Amniotic epithelial cell (primary cell): ENCODE measurements around the gene NCOA7.
"Not testable (repeated sequence)": the region's sequence is repeated elsewhere in the genome, so short reads cannot be mapped to it uniquely, and the experiment has no call there.

Experiments
- DNase-seq: peaks from one replicate; pipeline ENCODE4 v3.0.0-alpha.2; 2010; ENCODE audit warnings: low read depth

The NCOA7 gene

DNA sequence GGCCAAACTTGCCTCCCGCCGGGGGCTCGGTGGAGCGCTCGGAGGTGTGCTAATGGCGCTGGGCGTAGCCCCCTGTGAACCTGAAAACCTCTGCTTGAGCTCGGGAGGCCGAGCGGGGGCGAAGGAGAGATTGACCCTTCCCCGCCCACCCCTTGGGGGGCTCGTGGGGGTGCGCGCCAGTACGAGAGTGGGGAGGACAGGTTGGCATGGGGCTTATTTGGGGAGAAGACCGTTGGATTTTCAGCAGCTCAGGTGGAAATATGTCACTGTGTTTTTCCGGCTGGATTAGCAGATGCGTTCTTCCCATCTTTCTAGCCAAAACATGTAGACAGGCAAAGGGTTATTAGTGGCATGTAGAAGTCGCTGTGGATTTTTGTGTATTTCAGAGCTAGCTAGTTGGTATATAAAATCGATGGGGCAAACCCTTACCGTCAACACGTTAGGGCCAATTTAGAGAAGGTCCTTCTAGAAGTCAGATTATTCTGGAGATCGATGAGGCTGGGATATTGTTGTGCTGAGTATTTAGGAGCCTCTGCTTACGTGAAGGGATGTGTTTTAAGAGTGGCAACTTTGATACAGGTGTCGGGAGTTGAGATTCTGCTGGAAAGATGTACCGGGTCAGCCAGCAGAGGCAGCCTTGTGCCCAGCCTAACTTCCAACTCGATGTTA, 525 bp downstream of the NCOA7 start:
- DNase-seq: peak; percentile 60

DNA sequence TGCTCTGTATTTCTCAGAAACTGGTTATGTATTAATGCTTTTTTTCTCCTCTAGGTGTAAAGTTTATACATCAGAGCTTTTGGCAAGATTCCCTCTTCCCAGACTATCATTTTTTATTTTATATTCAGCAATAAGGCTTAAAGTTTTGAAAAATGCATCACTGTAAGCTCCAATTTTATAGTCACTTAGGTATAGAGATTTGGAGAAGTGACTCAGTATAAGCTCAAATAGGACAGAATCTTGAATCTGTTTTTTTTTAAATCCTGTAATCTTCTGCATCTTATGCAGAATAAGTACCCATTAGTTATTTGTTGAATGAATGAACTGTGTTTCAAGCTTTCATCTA, 1.0 kb downstream of the NCOA7 start:
- no peak for DNase-seq

DNA sequence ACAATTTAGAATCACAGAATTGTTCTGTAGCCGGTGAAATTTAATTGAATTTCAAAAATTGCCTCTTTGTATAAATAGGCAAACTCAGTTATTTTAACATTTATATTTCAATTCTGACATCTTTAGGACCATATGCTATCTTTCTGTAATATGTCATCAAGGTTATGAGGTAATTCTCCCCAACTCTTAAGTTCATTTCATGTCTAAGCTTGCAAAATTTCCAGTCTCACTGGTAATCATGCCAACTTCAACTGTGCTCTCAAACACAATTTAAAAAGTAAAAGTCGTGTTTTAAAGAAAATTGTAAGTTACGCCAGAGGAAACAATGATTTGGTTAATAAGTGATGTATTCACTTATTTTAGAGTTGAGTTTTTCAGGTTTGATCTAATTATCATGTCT, 1.4 kb downstream of the NCOA7 start:
- DNase-seq: peak; percentile 48

DNA sequence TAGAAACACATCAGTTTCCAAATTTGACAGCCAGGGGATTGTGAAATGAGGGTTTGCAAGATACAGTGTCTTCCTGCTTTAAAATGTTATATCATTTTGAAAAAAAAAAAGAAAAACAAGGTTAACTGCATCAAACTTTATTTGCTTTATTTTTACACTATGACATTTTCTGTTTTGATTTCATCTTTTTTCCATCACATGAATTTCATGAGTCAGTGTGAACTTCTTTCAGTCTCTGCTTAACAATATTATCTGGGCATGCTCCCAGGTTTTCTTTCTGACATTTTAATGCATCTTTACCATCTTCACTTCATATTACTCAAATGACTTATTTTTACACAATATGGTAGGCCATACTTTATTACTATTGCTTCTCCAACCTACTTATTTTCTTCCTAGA, 1.9 kb downstream of the NCOA7 start:
- peak; percentile 75 for DNase-seq

GRCh38 chr6:125793280-125793679, 2.5 kb downstream of the NCOA7 start:
- DNase-seq: no peak

DNA sequence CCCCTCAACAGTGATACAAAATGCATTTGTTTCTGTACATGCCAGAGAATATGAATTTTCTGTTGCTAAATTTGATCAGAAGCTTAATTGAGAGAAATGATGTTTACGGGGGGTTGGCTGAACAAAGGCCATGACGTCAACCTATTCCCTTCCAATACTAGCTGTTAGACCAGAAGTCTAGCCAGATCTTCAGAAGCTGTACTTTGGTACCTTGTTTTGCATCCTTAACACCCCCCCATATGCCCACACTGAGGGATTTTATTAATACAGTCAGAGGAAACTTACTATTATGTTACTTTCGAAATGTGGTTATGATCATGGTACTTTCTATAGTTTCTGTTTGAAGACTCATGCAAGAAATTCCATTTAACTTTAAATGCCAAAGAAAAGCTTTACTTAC, 3.1 kb downstream of the NCOA7 start:
- DNase-seq: no peak

GRCh38 chr6:125794342-125795137, 3.8 kb downstream of the NCOA7 start:
- peak; percentile 33 for DNase-seq

DNA sequence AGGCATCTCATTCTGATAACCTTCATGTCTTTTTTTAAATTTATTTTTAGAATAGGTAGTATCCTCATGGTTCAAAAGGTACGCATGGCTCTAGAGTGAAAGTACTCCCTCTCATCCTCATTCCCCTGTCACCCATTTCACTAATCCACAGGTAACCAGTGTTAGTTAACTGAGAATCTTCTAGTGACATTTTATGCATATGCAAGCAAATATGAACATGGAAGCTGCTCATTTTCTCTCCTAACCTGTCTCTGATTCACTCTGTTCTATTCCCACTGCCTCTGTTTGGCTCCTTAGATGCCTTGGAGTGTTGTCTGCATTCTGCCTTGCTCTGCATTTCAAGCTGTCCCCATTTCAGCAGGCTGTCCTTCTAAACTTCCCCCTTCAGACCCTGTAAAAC, 4.5 kb downstream of the NCOA7 start:
- no peak for DNase-seq

- no peak for DNase-seq
Observed at GRCh38 chr6:125797120-125797885, 6.5 kb downstream of the NCOA7 start.

GRCh38 chr6:125797886-125798444, 7.2 kb downstream of the NCOA7 start:
- no peak for DNase-seq

GRCh38 chr6:125798734-125799508, 8.2 kb downstream of the NCOA7 start:
- no peak for DNase-seq

DNA sequence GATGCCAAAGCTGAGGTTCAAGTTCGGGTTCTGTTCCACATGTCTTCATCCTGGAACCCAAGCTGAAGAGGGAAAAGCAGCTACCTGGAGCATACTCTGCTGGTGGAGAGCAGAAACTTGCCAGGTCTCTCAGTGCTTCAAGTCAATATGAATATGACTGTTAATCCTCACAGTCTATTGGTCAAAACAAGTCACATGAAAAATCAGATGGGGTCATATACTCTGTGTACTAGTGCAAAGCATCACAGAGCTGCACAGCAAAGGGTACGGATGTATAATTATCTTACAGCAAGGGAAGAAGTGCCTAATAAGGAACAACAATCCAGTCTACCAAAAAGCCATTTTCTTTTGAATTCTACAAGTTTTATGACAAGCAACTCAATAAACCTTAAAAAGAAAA, 11.6 kb downstream of the NCOA7 start:
- no peak for DNase-seq

- DNase-seq: peak; percentile 44
Observed at GRCh38 chr6:125802943-125803377, 12.2 kb downstream of the NCOA7 start.

DNA sequence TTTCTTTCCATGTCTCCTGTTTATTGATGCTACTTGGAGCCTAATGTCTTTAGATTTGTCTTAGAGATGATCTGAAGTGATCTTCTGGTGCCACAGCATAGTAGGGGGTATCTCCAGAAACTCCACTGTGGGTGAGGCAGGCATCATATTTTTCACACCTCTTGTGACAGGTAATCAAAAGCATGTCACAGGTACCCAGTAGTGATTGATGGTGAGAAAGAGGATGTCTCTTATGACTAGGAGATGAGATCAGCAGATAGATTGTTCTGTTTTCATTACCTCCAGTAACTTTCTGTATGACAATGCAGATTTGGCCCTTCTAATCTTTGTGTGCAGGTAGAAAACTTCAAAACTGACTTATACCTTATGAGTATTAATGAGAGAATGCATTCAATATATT, 13.5 kb downstream of the NCOA7 start:
- no peak for DNase-seq

- not testable (repeated sequence) for DNase-seq
Observed at GRCh38 chr6:125804866-125805425, 14.2 kb downstream of the NCOA7 start.

DNA sequence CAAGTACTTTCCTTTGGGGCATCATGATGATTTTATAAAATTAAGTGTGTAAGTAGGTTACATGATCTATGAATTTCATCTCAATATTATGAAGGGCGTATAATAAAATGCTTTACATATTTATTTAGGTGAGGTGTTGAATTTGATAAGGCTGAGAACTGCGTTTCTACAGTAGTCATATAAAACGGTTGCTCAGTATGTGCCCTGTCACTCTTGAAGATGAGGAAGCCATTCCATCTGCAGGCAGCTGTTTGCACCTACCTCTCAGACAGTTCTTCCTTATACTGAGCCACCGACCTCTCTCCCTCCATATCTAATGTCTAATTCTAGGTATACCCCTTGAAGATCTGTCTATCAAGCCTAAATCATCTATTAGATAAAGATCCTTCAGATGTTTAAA, 16.1 kb downstream of the NCOA7 start:
- DNase-seq: no peak

GRCh38 chr6:125807293-125807692, 16.5 kb downstream of the NCOA7 start:
- DNase-seq: peak; percentile 65

DNA sequence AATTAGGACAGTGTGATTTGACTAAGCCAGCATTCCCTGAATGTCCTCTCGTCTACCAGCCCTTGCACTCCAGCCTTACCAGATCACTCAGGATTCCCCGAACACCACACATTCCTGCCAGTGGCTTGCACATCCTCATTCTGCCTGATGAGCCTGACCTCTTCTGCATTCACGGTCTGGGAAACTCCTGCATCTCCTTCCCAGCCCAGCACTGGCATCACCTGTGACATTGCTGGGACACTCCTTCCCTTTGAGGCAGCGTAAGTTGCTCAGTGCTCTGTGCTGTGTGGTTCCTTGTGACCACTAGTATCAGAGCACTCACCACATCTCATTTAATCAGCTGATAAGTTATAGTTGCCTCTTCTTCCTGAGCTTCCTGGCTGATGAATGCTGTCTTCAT, 17.3 kb downstream of the NCOA7 start:
- peak; percentile 56 for DNase-seq

GRCh38 chr6:125808591-125808990, 17.8 kb downstream of the NCOA7 start:
- no peak for DNase-seq

DNA sequence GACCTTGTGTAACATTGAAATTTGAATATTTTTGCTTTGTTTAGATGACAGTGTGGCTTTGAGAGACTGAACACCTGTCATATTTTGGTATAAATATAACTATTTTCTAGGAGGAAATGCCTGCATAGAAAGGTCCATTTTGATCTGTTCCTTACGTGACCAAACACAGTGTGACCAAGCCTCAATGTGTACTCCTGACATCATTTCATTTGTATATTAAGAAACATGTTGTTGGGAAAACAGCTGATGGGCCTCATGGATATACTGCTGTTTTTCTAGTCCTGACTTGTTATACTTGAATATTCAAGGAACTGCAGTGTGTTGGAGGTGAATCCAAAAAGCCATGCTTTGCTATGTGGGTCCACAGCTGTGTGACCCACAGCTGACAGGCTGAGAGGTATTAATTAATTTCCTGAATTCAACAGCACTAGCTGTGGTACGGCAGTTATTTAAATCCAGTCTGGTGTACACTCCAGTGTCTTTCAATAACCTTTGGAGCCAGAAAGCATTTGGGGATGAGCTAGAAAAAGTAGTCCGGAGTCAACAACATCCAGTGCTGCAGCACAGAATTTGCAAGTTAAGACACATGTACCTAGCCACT, 18.9 kb downstream of the NCOA7 start:
- DNase-seq: no peak

DNA sequence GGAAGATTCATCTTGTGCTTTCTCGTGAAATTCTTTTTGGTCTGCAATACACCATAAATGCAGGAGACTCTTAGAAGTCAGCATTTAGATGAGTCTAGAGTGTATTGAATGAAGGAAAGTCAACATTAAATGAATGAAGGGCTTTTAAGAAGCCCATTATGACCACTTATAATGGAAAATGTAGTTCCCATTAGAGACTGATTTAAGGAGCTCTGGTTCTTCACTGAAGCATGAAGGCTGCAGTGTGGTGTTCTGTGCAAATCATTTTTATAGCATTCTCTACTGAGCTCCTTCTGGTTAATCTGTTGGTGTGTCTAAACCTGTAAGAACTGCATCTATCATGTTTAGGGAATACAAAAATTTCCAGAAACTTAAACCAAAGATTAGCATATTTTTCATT, 19.7 kb downstream of the NCOA7 start:
- DNase-seq: no peak
